22Rv1 (cell line): Measurements from ENCODE around the gene SLC9A9.

ENCODE experiments used
- H3K27ac ChIP-seq: fragments of 450-650 bp; 2 replicates; pipeline ENCODE4 v1.5.1; 2017
- ZFX ChIP-seq: fragments of 450-650 bp; IDR thresholded peaks from 2 replicates; pipeline ENCODE4 v1.6.1; 2017; ENCODE audit warnings: antibody characterized with exemption, borderline replicate concordance
- TF ChIP-seq, protein P1 (sequence below): fragments of 450-650 bp; IDR thresholded peaks from 2 replicates; pipeline ENCODE4 v1.5.1; 2017; ENCODE audit warnings: mild to moderate bottlenecking

SLC9A9 gene

DNA sequence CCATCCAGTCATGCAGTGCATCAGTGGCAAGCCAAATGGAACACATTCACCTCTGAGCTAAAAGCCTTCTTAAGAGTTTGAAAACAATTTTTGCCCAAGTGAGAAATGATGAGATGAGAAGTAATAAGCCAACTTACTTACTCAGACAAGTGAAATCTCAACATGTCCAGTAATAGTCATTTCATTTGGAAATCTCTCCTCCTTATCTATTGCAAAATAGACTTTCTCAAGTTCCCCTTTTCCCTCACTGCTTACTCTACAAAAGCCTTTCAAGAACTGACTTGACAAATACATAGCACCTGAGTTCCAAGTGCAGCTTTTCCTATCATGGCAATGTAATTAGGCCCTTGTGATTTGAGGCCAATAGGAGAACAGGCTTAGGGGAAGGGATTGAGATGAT, 282.3 kb downstream of the SLC9A9 start:
- TF ChIP-seq ZFX = no peak
- TF ChIP-seq, protein P1, sequence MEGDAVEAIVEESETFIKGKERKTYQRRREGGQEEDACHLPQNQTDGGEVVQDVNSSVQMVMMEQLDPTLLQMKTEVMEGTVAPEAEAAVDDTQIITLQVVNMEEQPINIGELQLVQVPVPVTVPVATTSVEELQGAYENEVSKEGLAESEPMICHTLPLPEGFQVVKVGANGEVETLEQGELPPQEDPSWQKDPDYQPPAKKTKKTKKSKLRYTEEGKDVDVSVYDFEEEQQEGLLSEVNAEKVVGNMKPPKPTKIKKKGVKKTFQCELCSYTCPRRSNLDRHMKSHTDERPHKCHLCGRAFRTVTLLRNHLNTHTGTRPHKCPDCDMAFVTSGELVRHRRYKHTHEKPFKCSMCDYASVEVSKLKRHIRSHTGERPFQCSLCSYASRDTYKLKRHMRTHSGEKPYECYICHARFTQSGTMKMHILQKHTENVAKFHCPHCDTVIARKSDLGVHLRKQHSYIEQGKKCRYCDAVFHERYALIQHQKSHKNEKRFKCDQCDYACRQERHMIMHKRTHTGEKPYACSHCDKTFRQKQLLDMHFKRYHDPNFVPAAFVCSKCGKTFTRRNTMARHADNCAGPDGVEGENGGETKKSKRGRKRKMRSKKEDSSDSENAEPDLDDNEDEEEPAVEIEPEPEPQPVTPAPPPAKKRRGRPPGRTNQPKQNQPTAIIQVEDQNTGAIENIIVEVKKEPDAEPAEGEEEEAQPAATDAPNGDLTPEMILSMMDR = no peak
- no peak overlapping the region for H3K27ac ChIP-seq

DNA sequence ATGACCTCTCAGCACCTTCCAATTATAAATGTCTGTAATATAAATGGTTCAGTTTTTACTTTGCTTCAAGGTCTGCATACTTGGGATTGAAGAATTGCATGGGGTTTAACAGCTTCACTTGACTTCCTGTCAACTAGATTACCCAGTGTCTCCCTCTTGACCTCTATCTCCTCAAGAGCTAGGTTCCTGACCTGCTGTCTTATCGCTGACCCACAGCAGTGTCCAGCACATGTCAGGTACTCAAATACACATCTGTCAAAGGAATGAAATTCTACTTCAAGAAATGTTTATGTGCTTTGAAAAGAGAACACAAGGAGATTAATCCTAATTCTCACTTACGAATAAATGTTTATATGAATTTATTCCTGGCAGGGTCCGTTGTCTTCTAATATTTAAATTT, 284.5 kb downstream of the SLC9A9 start:
- H3K27ac ChIP-seq = no peak overlapping the region
- no peak for TF ChIP-seq ZFX
- TF ChIP-seq, protein P1 = no peak

DNA sequence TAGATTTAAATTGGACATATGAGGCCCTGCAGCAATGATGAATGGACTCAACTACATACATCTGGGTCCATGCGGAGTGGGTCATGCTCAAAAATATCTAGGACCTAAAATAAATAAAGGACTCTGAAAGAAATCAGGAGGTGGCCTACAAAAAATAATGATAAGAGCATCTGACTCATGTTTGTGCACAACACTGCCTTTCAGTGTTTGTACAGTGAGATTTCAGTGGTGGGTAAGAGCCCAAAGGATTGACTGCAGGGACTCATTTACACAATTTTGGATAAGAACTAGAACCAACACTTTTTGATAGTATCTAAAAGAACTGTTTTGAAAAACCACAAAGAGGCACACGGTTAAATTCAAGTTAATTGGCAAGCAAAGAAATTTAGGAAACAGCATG, 285.5 kb downstream of the SLC9A9 start:
- TF ChIP-seq, protein P1 = no peak
- no peak for TF ChIP-seq ZFX
- H3K27ac ChIP-seq = no peak overlapping the region

DNA sequence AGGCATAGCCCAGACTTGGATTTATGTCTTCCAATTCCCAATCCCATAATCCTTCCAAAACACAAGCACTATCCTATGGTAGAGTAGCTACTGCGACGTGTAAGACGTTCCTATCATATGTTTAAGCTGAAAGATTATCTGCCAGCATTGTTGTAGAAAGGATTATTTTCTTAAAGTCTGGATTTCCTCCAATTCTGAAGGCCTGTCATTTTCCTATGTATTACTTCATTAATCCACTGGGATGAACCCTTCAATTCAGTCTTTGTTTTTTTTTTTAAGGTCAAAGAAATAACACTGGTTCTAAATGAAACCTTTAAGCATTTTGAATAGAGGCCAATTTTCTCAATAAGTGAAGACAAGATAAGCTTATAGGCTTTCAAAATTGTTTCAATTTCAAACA, 289.0 kb downstream of the SLC9A9 start:
- TF ChIP-seq, protein P1 = no peak
- TF ChIP-seq ZFX = no peak
- no peak overlapping the region for H3K27ac ChIP-seq

DNA sequence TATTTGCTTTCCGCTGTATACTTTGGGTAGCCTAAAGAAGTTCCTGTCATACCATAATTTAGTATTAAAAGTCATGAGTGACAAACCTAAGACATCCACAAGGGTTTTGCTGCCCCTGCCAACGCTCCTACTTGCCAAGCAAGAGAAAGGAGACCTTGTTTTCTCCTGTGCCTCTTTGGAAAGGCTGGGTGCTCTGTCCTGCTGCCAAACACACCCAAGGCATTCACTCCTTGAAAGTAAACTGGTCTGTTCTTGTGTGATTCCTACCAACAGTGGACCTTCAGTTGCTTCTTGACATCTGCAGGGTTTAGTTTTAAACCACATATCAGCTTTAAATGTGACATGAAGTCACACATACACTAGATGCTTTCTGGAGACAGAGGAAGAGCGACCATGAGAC, 295.4 kb downstream of the SLC9A9 start:
- no peak overlapping the region for H3K27ac ChIP-seq
- TF ChIP-seq, protein P1 = no peak
- TF ChIP-seq ZFX = no peak

DNA sequence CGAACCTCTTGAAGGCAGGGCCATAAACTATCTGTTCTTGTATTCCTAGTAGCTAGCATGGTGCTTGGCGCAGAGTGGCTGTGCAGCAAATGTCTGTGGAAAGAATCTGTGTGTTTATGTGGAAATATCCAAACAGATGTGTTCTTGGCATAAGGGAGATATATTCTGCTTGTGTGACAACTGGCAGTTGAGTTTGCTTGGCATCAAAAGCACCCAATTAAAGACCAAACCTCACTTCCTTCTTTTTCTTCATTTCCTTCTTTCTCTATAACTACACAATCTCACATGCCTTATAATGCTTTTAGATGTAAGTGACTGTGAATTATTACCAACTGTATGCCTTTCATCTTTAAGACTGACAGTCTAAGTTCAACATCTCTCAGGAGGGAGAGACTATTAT, 296.5 kb downstream of the SLC9A9 start:
- H3K27ac ChIP-seq = no peak overlapping the region
- TF ChIP-seq ZFX = no peak
- TF ChIP-seq, protein P1 = no peak

DNA sequence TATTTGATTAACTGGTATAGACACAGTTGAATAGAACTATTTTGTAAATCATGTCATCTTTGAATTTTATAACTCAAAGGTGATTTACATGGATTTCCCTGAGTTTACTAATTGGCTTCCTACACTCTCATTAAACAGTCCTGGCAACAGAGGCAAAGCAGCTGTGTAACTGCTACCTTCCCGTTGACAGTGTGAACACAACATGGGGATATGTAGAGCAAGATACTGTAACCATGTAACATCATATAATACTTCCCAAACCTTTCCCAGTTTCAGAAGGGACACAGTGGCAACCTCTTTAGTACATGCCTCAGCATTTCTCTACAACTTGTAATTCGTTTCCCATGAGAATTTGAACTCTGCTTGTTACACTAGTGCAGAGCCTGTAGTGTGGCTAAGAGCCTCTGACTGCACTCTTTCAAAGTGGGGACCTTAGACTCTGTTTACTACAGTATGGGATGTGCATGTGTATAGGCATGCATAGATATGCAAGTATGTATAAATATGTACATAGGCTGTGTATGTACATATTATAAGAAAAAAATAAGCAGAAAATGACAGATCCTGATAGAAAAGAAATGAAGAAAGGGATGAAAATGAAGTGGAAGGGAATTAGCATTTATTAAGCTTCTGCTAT, 299.3 kb downstream of the SLC9A9 start:
- TF ChIP-seq, protein P1 = no peak
- no peak for TF ChIP-seq ZFX
- no peak overlapping the region for H3K27ac ChIP-seq
